22Rv1 (cell line): Measurements from ENCODE around the gene OSBPL3.

Experiments
- ZFX ChIP-seq: fragments of 450-650 bp; IDR thresholded peaks from 2 replicates; pipeline ENCODE4 v1.6.1; 2017; ENCODE audit warnings: antibody characterized with exemption, borderline replicate concordance
- TF ChIP-seq, protein P1 (sequence below): fragments of 450-650 bp; IDR thresholded peaks from 2 replicates; pipeline ENCODE4 v1.5.1; 2017; ENCODE audit warnings: mild to moderate bottlenecking

DNA sequence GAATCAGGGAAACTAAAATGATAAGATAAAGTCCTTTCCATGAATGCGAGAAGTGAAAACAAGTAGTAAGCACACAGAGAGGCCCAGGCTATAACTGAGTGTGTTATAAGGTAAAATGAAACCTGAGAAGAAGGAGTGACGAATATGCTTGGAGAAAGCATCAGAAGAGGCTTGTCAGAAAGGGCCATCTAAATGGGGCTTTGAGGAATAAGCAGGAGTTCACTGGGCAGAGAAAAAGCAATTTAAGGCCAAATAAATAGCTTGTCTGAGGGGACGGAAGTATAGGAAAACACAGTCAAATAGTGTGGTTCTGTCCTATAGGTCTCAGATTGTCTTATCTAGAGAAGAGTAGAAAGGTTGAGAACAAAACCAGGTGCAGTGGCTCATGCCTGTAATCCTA is 163.1 kb downstream of the OSBPL3 start:
- TF ChIP-seq, protein P1, sequence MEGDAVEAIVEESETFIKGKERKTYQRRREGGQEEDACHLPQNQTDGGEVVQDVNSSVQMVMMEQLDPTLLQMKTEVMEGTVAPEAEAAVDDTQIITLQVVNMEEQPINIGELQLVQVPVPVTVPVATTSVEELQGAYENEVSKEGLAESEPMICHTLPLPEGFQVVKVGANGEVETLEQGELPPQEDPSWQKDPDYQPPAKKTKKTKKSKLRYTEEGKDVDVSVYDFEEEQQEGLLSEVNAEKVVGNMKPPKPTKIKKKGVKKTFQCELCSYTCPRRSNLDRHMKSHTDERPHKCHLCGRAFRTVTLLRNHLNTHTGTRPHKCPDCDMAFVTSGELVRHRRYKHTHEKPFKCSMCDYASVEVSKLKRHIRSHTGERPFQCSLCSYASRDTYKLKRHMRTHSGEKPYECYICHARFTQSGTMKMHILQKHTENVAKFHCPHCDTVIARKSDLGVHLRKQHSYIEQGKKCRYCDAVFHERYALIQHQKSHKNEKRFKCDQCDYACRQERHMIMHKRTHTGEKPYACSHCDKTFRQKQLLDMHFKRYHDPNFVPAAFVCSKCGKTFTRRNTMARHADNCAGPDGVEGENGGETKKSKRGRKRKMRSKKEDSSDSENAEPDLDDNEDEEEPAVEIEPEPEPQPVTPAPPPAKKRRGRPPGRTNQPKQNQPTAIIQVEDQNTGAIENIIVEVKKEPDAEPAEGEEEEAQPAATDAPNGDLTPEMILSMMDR = no peak
- no peak for TF ChIP-seq ZFX
